Stimulated activated CD4-positive, alpha-beta T cell treated with anti-CD3 and anti-CD28 coated beads, Interleukin-12 subunit alpha, Interleukin-12 subunit beta, amount 100 ng/mL, for 24 hours (primary cell): Measurements from ENCODE around the gene CDH4.

ENCODE experiments used
- DNase-seq, 2 experiments: peaks; one replicate each; pipeline ENCODE4 v3.0.0-alpha.2; 2020; ENCODE audit warnings: low read depth in 2 of 2

Gene CDH4

DNA sequence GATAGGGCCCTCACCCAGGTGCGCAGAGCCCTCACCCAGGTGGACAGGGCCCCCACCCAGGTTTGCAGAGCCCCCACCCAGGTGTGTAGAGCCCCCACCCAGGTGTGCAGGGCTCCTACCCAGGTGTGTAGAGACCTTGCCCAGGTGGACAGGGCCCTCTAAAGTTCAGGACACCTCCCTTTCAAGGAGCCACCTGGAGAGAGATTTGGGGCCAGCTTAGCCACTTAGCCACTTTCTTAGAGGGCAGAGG, 533.4 kb downstream of the CDH4 start:
- DNase-seq, result no peak

DNA sequence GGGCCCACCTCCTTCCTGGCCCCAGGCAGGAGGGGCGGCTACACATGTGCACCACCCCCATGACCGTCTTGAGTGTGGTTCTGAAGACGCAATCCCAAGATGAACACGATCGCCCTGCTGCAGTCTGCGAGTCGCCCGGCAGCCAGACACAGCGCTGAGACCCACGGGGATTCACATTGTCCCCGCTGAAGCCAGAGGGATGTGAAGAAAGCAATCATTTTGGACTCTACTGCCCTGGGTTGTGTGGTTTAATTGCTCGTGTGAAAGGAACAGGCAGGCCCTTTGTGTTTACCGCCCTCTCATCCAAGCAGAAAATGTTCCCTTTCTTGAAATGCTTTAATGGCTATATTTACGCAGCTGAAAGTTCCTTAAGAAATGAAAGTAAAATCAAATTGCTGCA, 534.2 kb downstream of the CDH4 start:
- DNase-seq, result no peak

DNA sequence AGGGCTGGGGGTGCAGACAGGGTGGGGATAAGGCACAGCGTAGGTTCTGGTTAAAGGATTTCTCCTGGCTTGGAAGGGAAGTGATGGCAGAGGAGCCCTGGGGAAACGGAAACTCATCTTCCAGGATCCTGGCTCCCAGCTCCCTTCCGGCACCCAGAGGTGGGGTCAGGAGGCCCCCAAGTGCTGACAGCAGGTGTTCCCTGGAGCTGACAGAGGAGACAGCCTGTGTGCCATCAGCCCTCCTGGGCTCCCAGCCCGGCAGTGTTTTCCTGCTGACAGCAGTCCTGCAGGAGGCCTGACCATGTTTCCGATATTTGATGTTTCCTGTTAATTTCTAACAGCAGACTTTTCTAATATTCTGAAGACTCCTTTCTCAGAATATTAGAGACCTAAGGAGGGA, 536.3 kb downstream of the CDH4 start:
- DNase-seq, result no peak

DNA sequence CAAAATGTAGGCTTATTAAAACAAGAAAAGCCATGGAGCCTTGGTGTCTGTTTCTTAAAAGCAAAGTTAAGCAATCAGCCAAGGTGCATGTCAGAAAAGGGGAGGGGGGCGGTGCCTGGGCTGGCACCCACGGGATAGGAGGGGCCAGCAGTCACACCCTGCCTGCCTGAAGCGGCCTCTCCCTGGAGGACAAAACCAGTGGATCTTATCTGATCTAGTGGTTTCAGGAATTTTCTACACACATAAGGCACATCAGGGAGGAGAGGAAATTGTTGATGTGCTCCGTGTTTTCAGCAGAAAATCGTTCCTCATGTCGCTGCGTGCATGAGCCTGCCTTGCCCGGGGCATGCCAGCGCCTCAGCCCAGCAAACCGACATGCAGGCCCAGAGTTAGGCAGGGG, 537.3 kb downstream of the CDH4 start:
- no peak for DNase-seq

DNA sequence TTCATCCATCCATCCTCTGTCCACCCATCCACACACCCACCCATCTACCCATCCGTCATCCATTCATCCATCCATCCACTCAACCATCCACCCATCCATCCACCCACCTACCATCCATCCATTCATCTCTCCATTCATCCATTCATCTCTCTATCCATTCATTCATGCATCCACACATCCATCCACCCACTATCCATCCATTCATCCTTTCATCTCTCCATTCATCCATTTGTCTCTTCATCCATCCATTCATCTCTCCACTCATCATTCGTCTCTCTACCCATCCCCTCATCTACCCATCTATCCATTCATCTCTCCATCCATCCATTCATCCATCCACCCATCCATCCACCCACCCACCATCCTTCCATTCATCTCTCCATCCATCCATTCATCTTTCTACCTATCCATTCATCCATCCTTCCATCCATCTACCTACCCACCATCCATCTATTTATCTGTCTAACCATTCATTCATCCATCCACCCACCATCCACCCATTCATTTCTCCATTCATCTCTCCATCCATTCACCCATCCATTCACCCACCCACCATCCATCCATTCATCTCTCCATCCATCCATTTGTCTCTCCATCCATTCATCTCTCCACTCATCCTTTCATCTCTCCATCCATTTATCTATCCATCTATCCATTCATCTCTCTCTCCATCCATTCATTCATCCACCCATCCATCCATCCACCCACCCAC, 538.2 kb downstream of the CDH4 start:
- DNase-seq, result no peak

DNA sequence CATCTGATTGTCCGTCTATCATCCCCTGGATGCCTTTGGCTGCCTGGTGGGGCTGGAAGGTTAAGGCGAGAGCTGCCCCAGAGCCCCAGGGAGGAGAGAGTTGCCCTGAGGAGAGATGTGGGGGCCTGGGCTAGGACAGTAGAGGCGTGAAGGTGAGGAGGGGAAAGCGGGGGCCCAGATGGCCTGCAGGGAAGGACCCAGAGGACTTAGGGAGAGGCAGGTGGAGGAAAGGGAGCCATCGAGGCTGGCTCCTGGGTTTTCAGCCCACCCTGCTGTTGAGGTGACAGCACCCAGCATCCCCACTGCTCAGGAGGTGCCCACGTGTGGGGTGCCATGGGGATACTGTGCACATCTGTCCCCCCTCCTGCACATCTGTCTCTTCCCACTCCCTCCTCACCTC, 539.9 kb downstream of the CDH4 start:
- DNase-seq, result no peak

DNA sequence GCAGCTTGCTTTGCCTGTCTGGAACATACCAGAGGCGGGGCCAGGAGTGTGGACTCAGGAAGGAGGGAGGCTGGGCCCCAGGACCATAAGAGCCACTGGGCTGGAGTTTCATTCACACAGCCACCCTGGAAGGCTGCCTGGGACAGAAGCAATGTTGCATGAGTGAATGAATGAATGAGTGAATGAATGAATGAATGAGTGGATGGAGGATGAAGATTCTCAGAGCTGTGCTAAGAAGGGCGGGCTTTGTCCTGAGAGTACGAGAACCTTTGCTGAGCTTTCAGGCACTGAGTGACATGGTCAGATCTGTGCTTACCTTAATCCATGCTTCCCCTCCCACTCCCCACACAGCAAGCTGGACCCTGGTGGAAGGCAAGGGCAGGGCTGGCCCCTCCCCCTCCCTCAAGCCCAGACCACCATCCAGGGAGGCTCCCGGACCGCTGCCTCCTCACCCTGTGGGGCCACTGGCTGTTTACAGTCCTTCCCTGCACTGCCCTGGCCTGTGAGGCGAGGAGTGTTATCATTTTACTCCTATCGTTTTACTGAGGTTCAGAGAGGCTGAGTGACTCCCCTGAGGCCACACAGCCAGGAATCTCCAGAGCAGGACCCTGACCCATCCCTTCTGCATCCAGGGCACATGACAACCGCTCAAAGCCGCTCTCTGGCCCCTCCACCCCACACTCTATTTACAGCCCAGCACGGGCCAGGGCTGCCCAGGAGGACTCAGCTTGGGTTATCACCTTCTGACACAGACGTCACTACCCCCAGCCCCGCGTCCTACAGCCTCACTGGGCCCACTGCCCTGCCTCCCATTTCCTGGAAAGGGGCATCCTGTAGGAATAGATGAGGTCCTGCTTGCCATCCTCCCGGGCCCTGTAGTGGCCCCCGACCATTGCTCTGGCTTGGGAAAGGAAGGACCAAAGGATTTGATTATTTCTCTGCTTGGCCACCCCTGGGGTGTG, 543.9 kb downstream of the CDH4 start:
- no peak for DNase-seq

DNA sequence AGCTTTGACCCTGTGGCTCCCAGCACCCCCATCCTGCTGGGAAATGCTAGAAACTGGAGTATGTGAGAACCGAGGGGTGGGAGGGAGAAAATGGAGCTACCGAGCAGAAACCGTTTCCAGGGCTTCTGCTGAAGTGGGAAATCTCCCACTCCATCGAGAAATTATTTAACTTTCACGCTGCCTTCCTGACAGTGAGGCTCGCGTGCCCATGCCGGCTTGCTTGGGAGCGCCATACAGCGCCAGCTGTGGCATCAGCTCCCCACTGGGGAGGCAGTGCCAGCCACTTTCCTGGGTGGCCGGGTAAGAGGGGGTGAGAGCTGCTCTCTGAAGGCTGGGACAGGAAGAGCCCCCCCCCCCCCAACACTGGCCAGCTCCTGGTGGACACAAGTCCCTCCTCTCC, 544.7 kb downstream of the CDH4 start:
- no peak for DNase-seq

DNA sequence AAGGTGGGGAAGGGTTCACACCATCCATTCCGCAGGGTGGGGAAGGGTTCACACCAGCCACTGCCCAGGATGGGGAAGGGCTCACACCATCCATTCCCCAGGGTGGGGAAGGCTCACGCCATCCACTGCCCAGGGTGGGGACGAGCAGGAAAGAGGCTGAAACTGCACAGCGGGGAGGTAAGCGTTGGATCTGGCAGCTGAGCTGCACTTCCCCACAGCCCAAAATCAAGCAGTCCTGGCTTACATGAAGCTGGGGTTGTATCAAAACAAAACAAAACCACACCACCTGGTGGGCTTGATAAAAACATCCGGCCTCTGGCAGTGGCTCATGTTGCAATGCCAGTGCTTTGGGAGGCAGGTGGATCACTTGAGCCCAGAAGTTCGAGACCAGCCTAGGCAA, 545.1 kb downstream of the CDH4 start:
- DNase-seq, result no peak

DNA sequence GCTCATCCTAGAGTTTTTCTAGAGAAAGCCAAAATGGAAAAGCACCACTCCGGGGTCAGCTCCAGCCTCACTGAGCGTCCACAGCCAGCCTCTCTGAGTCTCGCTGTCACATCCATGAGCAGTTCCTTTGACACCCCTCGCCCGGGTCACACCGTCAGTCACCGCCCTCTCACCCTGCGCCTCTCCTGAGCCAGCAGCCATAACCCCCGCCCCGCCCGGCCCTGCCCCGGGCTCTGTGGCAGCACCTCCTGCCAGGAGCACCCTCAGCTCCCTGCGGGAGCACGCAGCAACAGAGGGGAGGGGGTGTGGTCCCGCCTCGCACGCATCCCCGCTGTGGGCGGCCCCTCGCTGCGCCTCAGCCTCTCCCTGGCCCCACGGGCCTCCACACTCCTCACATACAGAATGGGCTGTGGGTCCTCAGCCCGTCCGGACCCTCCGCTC, 545.9 kb downstream of the CDH4 start:
- no peak for DNase-seq

DNA sequence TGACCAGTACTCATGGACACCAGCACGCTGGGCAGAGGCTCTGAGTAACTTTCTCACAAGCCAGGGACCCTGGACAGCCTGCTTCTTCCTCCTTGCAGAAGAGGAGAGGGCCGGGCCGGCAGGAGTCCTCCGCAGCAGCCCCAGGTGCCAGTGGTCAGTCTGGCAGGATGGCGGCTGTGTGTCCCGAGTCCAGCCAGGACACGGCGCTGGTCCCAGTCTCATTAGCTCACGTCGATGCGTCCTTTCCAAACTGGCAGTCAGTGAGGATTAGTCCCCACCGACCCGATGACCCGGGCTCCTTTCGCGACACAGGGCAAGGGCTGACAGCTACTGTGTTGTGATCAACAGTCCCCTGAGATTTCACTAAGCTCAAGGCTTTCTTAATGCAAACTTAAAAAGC, 546.6 kb downstream of the CDH4 start:
- no peak for DNase-seq

DNA sequence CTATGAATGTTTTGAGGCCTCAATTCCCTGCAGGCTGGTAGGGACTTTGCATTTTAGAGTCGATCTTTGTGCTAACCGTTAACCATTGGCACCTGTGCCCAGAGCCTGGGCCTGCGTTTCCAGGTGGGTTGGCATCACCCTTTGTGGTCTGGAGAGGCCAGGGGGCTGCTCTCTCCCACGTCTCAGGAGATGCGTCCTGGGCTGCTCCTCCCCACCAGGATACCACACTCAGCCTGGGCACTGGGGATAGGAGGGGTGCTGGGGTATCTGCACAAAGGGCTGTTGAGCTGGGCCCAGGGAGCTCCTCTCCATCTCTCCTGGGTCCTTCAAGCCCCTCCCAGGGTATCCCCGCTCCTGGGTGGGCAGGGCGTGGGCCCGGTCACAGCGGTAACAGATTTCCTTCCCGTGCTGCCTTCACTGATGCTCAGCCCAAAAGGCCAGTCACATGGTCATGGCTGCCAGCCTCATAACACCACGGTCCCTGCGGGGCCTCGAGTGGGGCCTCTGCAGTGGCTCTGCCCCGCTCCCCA, 547.4 kb downstream of the CDH4 start:
- DNase-seq, result no peak

DNA sequence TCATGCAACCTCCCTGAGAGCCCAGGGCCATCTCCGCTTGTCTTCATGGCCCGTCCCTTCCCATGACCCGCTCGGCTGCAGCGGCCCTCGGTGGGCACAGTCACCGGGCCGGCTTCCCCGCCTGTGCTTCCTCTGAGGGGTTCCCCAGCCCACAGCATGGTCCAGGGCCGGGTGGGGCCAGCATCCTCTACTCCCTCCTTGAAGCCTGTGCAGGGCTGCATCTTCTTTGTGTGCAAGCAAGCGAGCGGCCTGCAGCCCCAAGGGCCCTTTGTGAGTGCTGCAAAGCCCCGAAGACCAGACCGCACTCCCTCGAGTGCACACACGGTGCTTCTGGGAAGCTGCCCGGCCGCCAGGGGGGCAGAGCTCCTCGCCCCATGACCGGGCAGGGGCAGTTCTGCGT, 547.9 kb downstream of the CDH4 start:
- DNase-seq, result no peak

DNA sequence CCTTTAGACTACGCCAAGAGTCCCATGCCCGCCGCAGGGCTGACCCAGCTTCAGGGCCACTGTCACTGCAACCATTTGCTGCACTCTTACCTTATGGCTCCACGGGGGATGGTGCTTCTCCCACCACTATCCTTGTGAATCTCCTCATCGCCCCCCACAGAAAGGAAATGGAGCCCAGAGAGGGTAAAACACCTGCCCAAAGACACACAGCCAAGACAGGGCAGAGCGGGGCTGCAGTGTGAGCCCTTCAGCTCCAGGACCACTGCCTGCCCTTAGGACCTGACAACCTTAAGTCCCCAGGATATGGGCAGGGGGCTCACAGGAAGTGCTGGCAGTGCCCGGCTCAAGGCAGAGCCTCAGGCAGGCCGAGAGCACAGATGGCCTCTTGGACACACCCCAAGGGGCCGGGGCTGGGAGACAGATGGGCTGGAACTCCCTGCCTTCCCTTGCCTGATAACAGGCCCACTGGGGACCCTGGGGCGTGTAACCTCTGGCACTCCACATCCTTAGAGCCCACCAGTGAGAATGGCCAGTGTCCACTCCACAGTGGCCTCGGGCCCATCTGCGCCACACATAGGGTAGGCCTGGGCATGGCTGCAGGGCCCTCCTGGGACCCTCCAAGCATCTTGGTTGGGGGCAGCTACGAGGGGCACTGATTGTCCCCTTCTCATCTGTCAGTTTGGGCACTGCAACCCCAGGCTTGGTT, 548.5 kb downstream of the CDH4 start:
- DNase-seq, result no peak

DNA sequence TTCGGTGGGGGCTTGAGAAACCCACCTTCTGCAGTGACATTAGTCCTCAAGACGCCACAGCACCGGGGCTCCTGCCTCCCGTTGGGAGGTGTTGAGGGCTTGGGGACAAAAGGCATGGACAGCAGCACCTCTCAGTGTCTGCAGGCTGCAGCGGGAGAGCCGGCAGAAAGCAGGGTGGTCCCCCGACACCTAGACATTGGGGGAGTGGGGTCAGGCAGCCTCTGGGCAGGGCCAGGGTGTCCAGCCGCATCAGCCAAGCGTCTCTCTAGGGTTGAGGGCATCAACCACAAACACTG, 549.0 kb downstream of the CDH4 start:
- no peak for DNase-seq

DNA sequence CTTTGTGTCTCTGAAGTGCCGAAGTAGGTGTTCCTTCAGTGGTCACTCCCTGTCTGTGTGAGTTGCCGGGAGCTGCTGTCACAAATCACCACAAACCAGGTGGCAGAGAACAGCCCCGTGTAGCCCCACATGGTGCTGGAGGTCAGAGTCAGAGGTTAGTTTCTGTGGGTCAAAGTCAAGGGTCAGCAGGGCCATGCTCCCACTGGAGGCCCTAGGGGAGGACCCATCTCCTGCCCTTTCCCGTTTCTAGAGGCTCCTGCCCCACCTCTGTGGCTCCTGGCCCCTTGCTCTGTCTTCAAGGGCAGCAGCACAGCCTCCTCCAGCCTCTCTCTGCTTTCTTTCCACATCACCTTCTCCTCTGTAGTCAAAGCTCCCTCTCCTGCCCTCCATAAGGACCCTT, 549.4 kb downstream of the CDH4 start:
- no peak for DNase-seq

DNA sequence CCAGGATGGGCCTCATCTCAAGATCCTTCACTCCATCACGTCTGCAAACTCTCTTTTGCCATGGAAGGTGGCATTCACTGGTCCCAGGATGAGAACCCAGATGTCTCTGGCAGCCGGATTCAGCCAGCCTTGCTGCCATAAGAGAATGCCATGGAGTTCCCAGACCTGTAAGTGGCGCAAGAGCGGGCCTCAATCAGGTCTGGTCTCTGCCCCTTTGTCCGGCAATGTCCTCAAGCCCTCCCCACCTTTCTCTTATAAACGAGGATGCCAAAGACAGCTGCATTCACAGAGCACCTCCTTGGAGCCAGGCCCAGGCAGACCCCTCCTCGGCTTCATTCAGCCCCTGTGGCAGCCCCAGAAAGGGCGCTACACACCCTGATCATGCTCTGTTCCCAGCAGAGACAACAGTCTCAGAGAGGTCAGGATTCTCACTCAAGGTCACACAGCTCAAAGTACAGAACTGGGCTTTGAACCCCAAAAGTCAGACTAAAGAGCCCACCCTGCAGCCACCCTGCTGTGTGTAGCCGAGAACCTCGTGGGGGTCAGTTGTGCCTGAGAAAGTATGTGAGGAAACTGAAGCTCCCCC, 549.9 kb downstream of the CDH4 start:
- no peak for DNase-seq

DNA sequence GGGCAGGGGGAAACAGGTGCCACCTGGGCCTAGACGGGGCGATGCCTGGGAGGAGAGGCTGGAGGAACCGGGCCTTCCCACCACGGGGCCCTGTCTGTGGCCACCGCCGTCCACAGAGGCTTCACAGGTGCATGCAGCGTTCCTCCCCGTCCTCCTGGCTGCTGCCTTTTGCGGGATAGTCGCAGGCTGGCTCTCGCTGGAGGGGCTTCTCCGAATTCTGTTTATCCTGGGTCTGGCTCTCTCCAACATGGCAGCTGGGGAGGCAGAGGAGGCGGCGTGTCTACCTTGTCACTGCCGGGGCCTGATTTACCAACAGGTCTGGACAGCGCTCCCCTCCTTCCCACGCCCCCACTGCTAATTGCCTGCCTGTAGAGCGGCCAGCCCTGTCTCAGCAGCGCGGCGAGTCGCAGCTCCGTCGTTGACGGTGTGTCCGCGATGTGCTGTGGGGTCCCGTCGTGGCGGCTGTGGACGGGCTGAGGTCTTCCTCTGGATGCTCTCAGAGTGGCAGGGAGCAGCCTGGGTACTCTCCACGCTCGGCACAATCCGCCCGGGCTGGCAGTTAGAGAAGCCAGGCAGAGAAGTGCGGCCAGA, 550.8 kb downstream of the CDH4 start:
- no peak for DNase-seq

DNA sequence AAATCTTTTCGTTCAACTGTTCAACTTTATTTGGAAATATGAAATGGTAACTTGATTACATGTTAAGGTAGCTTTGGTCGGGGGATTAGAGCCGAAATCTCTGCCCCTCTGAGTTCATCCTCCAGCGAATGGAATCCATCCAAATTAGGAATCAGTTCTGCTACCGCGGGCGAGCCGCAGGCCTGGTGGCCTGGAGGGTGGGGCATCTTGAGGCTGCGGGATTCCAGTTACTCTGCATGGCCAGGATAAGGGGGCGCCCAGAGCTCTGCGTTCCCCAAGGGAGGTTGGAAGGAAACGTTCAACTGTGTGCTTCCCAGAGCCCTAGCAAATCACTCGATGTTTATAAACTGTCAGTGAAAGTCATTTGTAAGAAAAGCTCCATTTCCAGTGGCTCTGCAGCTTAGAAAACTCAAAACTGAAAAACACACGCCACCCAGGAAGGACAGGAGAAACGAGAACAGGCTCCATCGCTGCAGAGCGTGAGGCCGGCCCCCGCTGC, 551.4 kb downstream of the CDH4 start:
- no peak for DNase-seq

DNA sequence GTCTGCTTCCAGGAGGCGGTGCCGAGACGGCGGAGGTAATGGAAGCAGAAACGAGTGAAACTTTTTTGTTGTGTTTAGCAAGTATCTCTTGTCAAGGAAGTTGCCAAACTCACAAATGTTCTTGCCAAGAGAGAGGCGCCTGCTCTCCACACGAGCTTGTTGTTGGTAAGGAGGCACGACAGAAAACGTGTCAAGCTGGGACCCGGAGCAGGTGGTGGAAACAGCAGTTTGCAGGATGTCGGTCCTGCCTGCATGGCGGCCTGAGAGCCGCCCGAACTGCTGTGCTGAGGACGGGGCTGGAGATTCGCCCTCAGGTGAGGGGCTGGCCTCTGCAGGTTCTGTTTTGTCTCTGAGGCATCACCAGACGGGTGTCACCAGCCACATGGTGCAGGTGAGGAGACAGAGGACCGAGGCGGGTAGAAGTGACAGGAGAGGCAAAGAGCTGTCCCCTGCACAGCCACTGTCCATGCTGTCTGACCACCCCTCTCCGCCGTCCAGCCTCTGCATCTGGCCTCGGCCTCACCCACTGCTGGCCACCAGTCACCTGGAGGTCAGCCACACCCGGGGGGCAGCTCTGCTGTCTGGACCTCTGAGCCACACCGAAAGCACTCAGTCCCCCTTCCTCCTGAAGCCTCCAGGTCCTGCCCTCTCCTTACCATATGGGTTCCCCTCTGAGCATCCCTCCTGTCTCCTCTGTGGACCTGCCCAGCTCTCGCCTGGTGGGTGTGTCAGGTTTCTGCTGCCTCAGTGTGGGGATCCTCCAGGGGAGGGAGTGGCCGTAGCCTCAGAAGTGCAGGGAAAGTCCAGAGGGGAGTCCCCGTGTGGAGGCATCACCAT, 552.1 kb downstream of the CDH4 start:
- DNase-seq, result no peak

DNA sequence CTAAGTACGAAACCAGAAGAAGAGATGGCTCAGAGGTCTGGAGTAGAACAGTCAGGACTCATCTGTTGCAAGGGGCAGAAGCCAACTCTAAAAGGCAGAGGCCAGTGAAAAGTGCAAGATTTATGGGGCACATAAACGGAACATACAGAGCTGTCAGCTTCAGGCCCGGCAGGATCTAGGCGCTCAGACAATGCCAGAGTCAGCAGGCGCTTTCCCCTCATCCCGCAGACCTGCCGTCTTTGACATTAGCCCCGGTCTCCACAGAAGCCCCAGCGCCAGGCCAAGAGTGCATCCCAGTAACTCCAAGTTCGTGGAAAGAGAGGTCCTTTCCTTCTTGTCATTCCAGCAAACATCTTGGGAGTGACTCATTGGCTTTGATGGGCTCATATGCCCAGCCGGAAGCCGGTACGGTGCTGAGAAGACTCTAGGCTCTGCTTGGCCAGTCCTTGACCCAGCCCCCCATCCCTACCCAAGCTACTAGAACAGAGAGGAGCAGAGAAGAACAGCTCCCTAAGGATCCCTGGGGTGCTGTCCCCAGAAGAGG, 552.8 kb downstream of the CDH4 start:
- DNase-seq, result no peak
